T-cell (primary cell): ENCODE results near the gene DEAF1. TPM values are rescaled to one million over a fixed set of nuclear protein-coding genes. Genes with fewer than 3 reads are reported as not detected.
A peak's percentile ranks its signal among the peaks of the same experiment; 100 is the strongest.
"Not testable (repeated sequence)": the region's sequence is repeated elsewhere in the genome, so short reads cannot be mapped to it uniquely, and the experiment has no call there.

Experiments
- ATAC-seq, 4 experiments: fragments of 200-7000 bp in 3 of 4; fragments of 150-1000 bp in 1 of 4; cut with Tn5 transposase; replicated peaks in 1 of 4; 1 replicate in 3 of 4; 2 replicates in 1 of 4; pipeline ENCODE4 v1.10.0; 2021; ENCODE audit warnings: moderate library complexity in 3 of 4, mild to moderate bottlenecking in 2 of 4, moderate number of reproducible peaks in 1 of 4
- CTCF ChIA-PET, 2 donors: fragments of 300-600 bp; sonication (Branson Sonifier 250); formaldehyde crosslinking; loops; one replicate each; lab custom pipeline; 2022; ENCODE audit warnings: antibody characterized with exemption in 2 of 2; lab: Charles Lee
- POLR2A ChIA-PET, 2 donors: fragments of 300-600 bp; sonication (Branson Sonifier 250); formaldehyde crosslinking; loops; one replicate each; lab custom pipeline; 2022; ENCODE audit warnings: antibody characterized with exemption in 2 of 2; lab: Charles Lee
- DNase-seq, 35 experiments: peaks; one replicate each; pipeline versions ENCODE4 v3.0.0 to v3.0.0-alpha.2; 2013 to 2023
- H3K27ac ChIP-seq: one replicate; pipeline ENCODE4 v1.5.1; 2013; ENCODE audit warnings: low read length
- H3K27me3 ChIP-seq, 2 experiments: replicated peaks in 1 of 2; 1 replicate in 1 of 2; 2 replicates in 1 of 2; pipeline versions ENCODE4 v1.6.1 to v1.7.0; 2013; ENCODE audit warnings: low read length in 1 of 2, mixed read lengths in 1 of 2; ENCODE audit not compliant: control insufficient read depth in 2 of 2, insufficient read depth in 2 of 2; ENCODE audit errors: extremely low read depth in 1 of 2
- H3K36me3 ChIP-seq, 2 donors: 1 replicate in 1 of 2; 2 replicates in 1 of 2; pipeline versions ENCODE4 v1.6.1 to v1.7.0; 2013; ENCODE audit warnings: low read length in 1 of 2; ENCODE audit not compliant: control insufficient read depth in 2 of 2, insufficient read depth in 1 of 2; ENCODE audit errors: extremely low read depth in 1 of 2
- H3K4me1 ChIP-seq, 2 experiments: 1 replicate in 1 of 2; 2 replicates in 1 of 2; pipeline versions ENCODE4 v1.6.1 to v1.7.0; 2013; ENCODE audit warnings: low read length in 2 of 2, mixed read lengths in 1 of 2; ENCODE audit not compliant: insufficient read depth in 2 of 2, control insufficient read depth in 1 of 2; ENCODE audit errors: extremely low read depth in 1 of 2
- H3K4me3 ChIP-seq, 2 donors: 1 replicate in 1 of 2; 2 replicates in 1 of 2; pipeline versions ENCODE4 v1.5.1 to v1.7.0; 2013; ENCODE audit warnings: mild to moderate bottlenecking in 2 of 2, low read length in 1 of 2, moderate library complexity in 1 of 2; ENCODE audit not compliant: control insufficient read depth in 1 of 2; ENCODE audit errors: extremely low read depth in 1 of 2
- H3K9me3 ChIP-seq: 2 replicates; pipeline ENCODE4 v1.7.0; 2013
- H3K27ac Mint-ChIP-seq, 2 donors: one replicate each; pipeline ENCODE4 v1.8.0; 2020 to 2021; ENCODE audit warnings: mild to moderate bottlenecking in 2 of 2, mixed read lengths in 2 of 2
- H3K27me3 Mint-ChIP-seq, 2 donors: one replicate each; pipeline ENCODE4 v1.8.0; 2021 to 2022; ENCODE audit warnings: mixed read lengths in 2 of 2
- H3K36me3 Mint-ChIP-seq: one replicate; pipeline ENCODE4 v1.8.0; 2021; ENCODE audit warnings: mixed read lengths
- H3K4me1 Mint-ChIP-seq, 3 donors: one replicate each; pipeline ENCODE4 v1.8.0; 2020 to 2022; ENCODE audit warnings: mixed read lengths in 3 of 3, mild to moderate bottlenecking in 1 of 3
- H3K4me3 Mint-ChIP-seq, 3 donors: one replicate each; pipeline ENCODE4 v1.8.0; 2020 to 2022; ENCODE audit warnings: mild to moderate bottlenecking in 3 of 3, mixed read lengths in 3 of 3, moderate library complexity in 3 of 3
- H3K9me3 Mint-ChIP-seq, 3 donors: one replicate each; pipeline ENCODE4 v1.8.0; 2020 to 2022; ENCODE audit warnings: mixed read lengths in 3 of 3
- WGBS: methylation state at CpG from one replicate; pipeline ENCODE4 v1.1.5; 2013; ENCODE audit warnings: missing lambda C conversion rate; ENCODE audit not compliant: insufficient coverage; 5-methylcytosine and 5-hydroxymethylcytosine counted together
- total RNA-seq, 35 experiments: library from RNA in 6 of 35; stranded (reverse) in 6 of 35; fragments of 120-200 nt in 1 of 35; gene quantifications; one replicate each; pipeline versions ENCODE4 v1.2.1 to v1.2.4 and lab custom pipeline; 2013 to 2026

Gene DEAF1
- total RNA-seq, 5 donors from 2014 or later (not counting 1 experiment from before 2014, with no cell fraction given): 55.8 to 121 (median 57.3) TPM

DNA sequence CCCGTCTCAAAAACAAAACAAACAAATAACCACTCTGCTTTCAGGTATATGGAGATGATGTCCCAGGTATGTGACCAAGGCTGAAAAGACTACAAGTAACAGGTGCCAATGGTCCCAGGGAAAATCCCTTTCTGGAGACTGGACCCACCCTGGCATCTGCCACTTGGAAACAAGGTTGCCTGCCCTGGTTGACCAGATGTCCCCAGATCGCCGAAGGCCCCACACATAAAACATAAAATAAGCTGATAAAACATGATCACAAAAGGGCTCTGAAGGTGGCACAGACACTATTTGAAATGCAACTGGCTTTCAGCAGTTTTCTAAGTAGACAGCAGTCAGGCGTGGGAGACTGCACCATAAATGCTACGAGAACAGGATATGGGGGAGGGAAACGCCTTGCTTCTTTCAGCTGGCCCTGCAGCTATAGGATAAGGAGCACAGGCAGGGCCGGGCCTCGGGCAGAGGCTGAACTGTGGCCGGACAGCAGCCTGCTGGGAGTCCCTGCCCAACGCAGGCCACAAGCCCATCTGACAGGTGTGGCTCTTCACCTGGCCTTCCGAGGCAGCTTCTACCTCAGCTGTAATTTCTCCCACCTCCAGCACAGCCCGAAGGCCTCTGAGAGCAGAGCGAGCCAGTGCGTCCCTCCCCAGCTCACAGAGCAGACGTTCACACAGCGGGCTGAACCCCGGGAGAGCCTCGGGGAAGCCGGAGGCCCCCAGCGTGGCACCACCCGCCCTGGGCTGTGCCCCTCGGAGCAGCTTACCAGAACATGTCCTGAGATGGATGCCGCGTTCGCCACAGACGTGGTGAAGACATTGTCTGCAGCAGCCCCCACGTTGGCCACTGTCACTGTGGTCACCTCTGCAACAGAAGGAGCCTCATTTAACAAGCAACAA is 4.0 kb downstream of the DEAF1 start:
- H3K4me3 Mint-ChIP-seq: peak overlapping the region in 2 of 3 donors; percentile 36 to 88
- no peaks in the 10 kb centered on the region for H3K27me3 Mint-ChIP-seq
- peaks cover 14 to 34% of the 10 kb centered on the region in 2 donors for H3K36me3 ChIP-seq
- DNase-seq (peak in 15 of 35 experiments; percentile 10 to 64 (median 36)), ATAC-seq (no peak)
- H3K9me3 Mint-ChIP-seq: no peaks in the 10 kb centered on the region
- no peaks in the 10 kb centered on the region for H3K27me3 ChIP-seq
- H3K36me3 Mint-ChIP-seq: peaks cover 15% of the 10 kb centered on the region
- H3K9me3 ChIP-seq: no peaks in the 10 kb centered on the region
- WGBS: 53% methylated on average over 25 of the region's 27 CpGs
- peaks cover 34 to 36% (median 36%) of the 10 kb centered on the region in 3 donors for H3K4me1 Mint-ChIP-seq
- peak overlapping the region in 1 of 2 donors; percentile 7 for H3K4me3 ChIP-seq
- peaks cover 29 to 52% of the 10 kb centered on the region in 2 experiments for H3K4me1 ChIP-seq
- POLR2A ChIA-PET: interaction anchor here in 1 of 2 donors (0.5 to 1.1 kb wide), 2 partner anchors 10 to 27 kb away, joined by 3 to 5 read pairs; no protein-coding TSS in a partner anchor
- peak overlapping the region; percentile 72 to 88 for H3K27ac Mint-ChIP-seq
- H3K27ac ChIP-seq: peak overlapping the region; percentile 32
- CTCF ChIA-PET: no interaction called here

DNA sequence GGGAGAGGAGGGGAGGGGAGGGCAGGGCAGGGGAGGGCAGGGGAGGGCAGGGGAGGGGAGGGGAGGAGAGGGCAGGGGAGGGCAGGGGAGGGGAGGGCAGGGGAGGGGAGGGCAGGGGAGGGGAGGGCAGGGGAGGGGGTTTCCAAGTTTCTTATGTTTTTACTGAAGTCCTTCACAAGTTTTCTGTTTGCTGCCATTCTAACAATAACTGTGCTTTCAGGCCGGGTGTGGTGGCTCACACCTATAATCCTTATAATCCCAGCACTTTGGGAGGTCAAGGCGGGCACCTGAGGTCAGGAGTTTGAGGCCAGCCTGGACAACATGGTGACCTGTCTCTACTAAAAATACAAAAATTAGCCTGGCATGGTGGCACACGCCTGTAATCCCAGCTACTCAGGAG is 4.8 kb downstream of the DEAF1 start:
- H3K9me3 ChIP-seq, H3K27me3 ChIP-seq, POLR2A ChIA-PET, DNase-seq, H3K27ac ChIP-seq, H3K9me3 Mint-ChIP-seq, H3K27me3 Mint-ChIP-seq, CTCF ChIA-PET, ATAC-seq, H3K4me3 ChIP-seq: not testable (repeated sequence)
- H3K27ac Mint-ChIP-seq: peak overlapping the region in 1 of 2 donors; percentile 72
- H3K4me1 Mint-ChIP-seq: peaks cover 34 to 36% (median 36%) of the 10 kb centered on the region in 3 donors
- Histone ChIP-seq H3K36me3 (peaks cover 14 to 36% of the 10 kb centered on the region in 2 donors), H3K4me1 (peaks cover 29 to 52% of the 10 kb centered on the region in 2 experiments)
- H3K36me3 Mint-ChIP-seq: peaks cover 15% of the 10 kb centered on the region
- H3K4me3 Mint-ChIP-seq: peak overlapping the region in 1 of 3 donors; percentile 88
- 89% methylated on average over 1 of the region's 3 CpGs for WGBS

DNA sequence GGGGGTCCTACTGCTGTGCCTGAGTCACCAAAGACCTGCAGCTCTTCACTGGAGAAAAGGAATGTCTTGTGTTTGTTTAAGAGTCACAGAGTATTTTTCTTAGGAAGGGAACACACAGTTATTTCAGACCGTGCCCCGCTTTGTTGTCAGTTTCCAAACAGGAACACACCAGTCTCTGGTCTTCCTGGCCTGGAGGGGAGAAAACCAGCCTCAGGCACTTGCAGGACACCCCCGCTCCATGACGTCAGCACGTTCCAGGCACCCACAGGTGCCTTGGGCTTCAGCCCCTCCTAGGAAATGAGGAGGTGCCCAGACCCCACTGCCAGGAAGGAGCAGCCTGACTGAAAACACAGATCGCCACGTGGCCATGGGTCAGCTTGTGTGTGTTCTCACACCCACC is 5.4 kb downstream of the DEAF1 start:
- Mint-ChIP-seq H3K4me3 (peak overlapping the region in 1 of 3 donors; percentile 25), H3K27ac (peak overlapping the region in 1 of 2 donors; percentile 16), H3K9me3 (no peaks in the 10 kb centered on the region), H3K27me3 (no peaks in the 10 kb centered on the region), H3K4me1 (peaks cover 34 to 36% (median 36%) of the 10 kb centered on the region in 3 donors), H3K36me3 (peaks cover 17% of the 10 kb centered on the region)
- Histone ChIP-seq H3K4me3 (no peak overlapping the region), H3K27ac (no peak overlapping the region), H3K9me3 (no peaks in the 10 kb centered on the region), H3K36me3 (peaks cover 14 to 38% of the 10 kb centered on the region in 2 donors), H3K4me1 (peaks cover 29 to 52% of the 10 kb centered on the region in 2 experiments), H3K27me3 (no peaks in the 10 kb centered on the region)
- POLR2A ChIA-PET: no interaction called here
- no peak for ATAC-seq
- WGBS: 86% methylated on average over 6 of the region's 7 CpGs
- CTCF ChIA-PET: no interaction called here
- no peak for DNase-seq

DNA sequence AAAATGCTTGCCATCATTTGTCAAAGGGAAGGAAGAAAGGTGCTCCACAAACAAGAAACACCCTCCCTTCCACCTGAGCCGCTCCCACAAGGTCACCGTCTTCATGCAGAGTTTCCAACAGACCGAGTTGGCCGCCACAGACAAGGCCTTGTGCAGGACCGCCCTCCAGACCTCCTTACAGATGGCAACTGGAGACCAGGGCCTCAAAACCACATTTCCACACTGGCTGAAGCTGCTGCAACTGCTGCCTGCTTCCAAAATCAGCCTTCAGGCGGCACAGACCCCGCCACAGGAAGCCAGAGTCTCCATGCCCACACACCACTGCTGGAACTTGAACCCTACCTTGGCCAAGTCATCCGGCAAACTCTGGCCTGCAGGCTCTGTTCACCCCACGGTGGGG is 6.3 kb downstream of the DEAF1 start:
- peaks cover 27% of the 10 kb centered on the region for H3K36me3 Mint-ChIP-seq
- Histone ChIP-seq H3K36me3 (peaks cover 14 to 45% of the 10 kb centered on the region in 2 donors), H3K27ac (no peak overlapping the region), H3K27me3 (no peaks in the 10 kb centered on the region), H3K4me1 (peaks cover 27 to 43% of the 10 kb centered on the region in 2 experiments), H3K9me3 (no peaks in the 10 kb centered on the region), H3K4me3 (no peak overlapping the region)
- ChIA-PET POLR2A (no interaction called here), CTCF (no interaction called here)
- WGBS: 68% methylated on average over 8 of the region's 9 CpGs
- H3K4me3 Mint-ChIP-seq: no peak overlapping the region
- ATAC-seq (no peak), DNase-seq (no peak)
- H3K27me3 Mint-ChIP-seq: no peaks in the 10 kb centered on the region
- H3K27ac Mint-ChIP-seq: no peak overlapping the region
- H3K9me3 Mint-ChIP-seq: no peaks in the 10 kb centered on the region
- peaks cover 33 to 34% (median 34%) of the 10 kb centered on the region in 3 donors for H3K4me1 Mint-ChIP-seq

DNA sequence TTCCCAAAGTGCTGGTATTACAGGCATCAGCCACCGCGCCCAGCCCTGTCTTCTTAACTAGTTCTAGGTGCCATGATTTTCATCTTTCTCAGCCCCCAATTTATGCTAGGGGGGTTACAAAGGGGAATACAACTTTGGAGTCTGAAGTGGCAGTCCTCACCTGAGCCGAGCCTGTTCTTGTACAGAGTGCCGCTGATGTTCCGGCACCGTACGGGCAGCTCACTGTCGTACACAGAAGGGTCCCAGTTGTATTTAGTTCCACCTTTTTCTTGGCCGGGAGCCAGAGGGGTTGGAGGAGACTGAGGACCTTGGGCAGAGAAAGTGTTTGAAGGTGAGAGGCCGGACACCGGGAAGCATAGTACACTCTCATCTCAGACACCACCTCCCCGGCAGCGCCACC is 7.3 kb downstream of the DEAF1 start:
- Histone ChIP-seq H3K9me3 (no peaks in the 10 kb centered on the region), H3K4me1 (peaks cover 19 to 34% of the 10 kb centered on the region in 2 experiments), H3K27me3 (no peaks in the 10 kb centered on the region), H3K36me3 (peaks cover 20 to 53% of the 10 kb centered on the region in 2 donors), H3K27ac (no peak overlapping the region), H3K4me3 (no peak overlapping the region)
- Mint-ChIP-seq H3K36me3 (peaks cover 36% of the 10 kb centered on the region), H3K27me3 (no peaks in the 10 kb centered on the region), H3K9me3 (no peaks in the 10 kb centered on the region), H3K27ac (no peak overlapping the region), H3K4me1 (peaks cover 24 to 25% (median 24%) of the 10 kb centered on the region in 3 donors), H3K4me3 (no peak overlapping the region)
- ChIA-PET CTCF (no interaction called here), POLR2A (no interaction called here)
- DNase-seq: no peak
- no peak for ATAC-seq
- WGBS: 100% methylated on average over 4 of the region's 13 CpGs

DNA sequence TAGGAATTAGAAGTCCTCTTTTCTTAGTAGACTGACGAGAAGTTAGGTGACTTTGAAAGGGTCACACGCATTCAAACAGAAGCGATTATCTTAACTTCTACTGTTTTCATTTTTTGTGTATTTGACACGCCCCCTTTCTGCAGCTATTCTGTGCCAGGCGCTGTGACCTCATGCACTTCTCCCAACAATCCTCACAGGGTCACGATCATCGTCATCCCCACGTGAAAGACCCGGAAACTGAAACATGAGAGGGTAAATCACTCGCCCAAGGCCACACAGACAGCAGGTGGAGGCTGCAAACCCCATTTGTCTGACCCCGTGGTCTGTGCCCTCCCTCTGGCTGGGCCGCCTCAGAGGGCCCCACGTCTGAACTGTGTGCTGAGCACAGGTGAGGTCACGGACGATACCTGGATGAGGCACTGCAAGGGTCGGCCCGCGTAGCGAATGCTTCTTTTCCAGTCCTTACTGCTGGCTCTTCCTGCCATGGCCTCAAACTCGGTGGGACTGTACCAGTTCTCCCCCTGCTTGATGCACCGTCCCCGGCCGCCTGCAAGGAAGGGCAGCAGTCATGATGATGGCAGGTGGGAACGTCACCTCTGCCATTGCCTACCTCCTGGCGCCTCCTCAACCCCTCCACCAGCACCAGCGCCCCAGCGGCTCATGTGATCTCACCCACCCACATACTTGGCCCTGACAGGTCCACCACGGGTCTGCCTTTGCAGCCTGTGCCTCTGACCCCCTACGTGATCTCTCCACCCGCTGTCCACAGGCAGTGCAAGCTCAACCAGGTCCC is 8.4 kb downstream of the DEAF1 start:
- 92% methylated on average over 24 of the region's 30 CpGs for WGBS
- no peak overlapping the region for H3K27ac ChIP-seq
- peaks cover 22 to 56% of the 10 kb centered on the region in 2 donors for H3K36me3 ChIP-seq
- ChIA-PET POLR2A (no interaction called here), CTCF (interaction anchor here in 1 of 2 donors (0.7 kb wide), 1 partner anchor 50 kb away, joined by 7 read pairs; no protein-coding TSS in a partner anchor)
- no peaks in the 10 kb centered on the region for H3K27me3 ChIP-seq
- H3K9me3 Mint-ChIP-seq: no peaks in the 10 kb centered on the region
- no peak overlapping the region for H3K4me3 ChIP-seq
- H3K27me3 Mint-ChIP-seq: no peaks in the 10 kb centered on the region
- H3K27ac Mint-ChIP-seq: no peak overlapping the region
- H3K4me1 Mint-ChIP-seq: peaks cover 14 to 15% (median 15%) of the 10 kb centered on the region in 3 donors
- H3K36me3 Mint-ChIP-seq: peaks cover 43% of the 10 kb centered on the region
- no peak overlapping the region for H3K4me3 Mint-ChIP-seq
- peaks cover 12 to 24% of the 10 kb centered on the region in 2 experiments for H3K4me1 ChIP-seq
- H3K9me3 ChIP-seq: no peaks in the 10 kb centered on the region
- ATAC-seq (no peak), DNase-seq (no peak)
